Mesendoderm (in vitro differentiated cells): ENCODE data around the gene S100Z.

Experiments used
- DNase-seq: peaks from one replicate; pipeline ENCODE4 v3.0.0; 2013
- H2AK5ac ChIP-seq: 2 replicates; pipeline ENCODE4 v1.6.1; 2013; ENCODE audit warnings: low read length, inconsistent platforms
- H2BK120ac ChIP-seq: 2 replicates; pipeline ENCODE4 v1.6.1; 2013; ENCODE audit warnings: low read depth, mild to moderate bottlenecking, low read length, moderate library complexity, mixed read lengths
- H2BK15ac ChIP-seq: replicated peaks from 2 replicates; pipeline ENCODE4 v1.6.1; 2013; ENCODE audit warnings: low read depth, mild to moderate bottlenecking, moderate library complexity
- H2BK5ac ChIP-seq: 2 replicates; pipeline ENCODE4 v1.6.1; 2013; ENCODE audit warnings: low read length, inconsistent platforms
- H3K18ac ChIP-seq: 2 replicates; pipeline ENCODE4 v1.6.1; 2013; ENCODE audit warnings: mild to moderate bottlenecking, low read length, mixed read lengths
- H3K23ac ChIP-seq: one replicate; pipeline ENCODE4 v1.6.1; 2013; ENCODE audit warnings: low read length
- H3K27ac ChIP-seq: 2 replicates; pipeline ENCODE4 v1.5.1; 2013; ENCODE audit warnings: low read depth, mild to moderate bottlenecking, inconsistent platforms, low read length, moderate library complexity
- H3K27me3 ChIP-seq: 2 replicates; pipeline ENCODE4 v1.6.1; 2013; ENCODE audit warnings: low read length, control low read depth, mild to moderate bottlenecking, inconsistent platforms; ENCODE audit not compliant: insufficient read depth, poor library complexity
- H3K36me3 ChIP-seq: 2 replicates; pipeline ENCODE4 v1.6.1; 2013; ENCODE audit warnings: low read length, inconsistent platforms; ENCODE audit not compliant: control insufficient read depth, insufficient read depth
- H3K4ac ChIP-seq: one replicate; pipeline ENCODE4 v1.6.1; 2013; ENCODE audit warnings: low read depth, mild to moderate bottlenecking, low read length, moderate library complexity
- H3K4me1 ChIP-seq: 2 replicates; pipeline ENCODE4 v1.6.1; 2013; ENCODE audit warnings: low read depth, low read length, inconsistent platforms; ENCODE audit not compliant: control insufficient read depth
- H3K4me2 ChIP-seq: 2 replicates; pipeline ENCODE4 v1.6.1; 2013; ENCODE audit warnings: low read length
- H3K4me3 ChIP-seq: 2 replicates; pipeline ENCODE4 v1.5.1; 2013; ENCODE audit warnings: mild to moderate bottlenecking, low read length
- H3K56ac ChIP-seq: one replicate; pipeline ENCODE4 v1.6.1; 2013; ENCODE audit warnings: low read length
- H3K79me1 ChIP-seq: 2 replicates; pipeline ENCODE4 v1.6.1; 2013; ENCODE audit warnings: low read length, inconsistent platforms
- H3K79me2 ChIP-seq: 2 replicates; pipeline ENCODE4 v1.6.1; 2013; ENCODE audit warnings: mild to moderate bottlenecking, low read length; ENCODE audit not compliant: control insufficient read depth, insufficient read depth
- H3K9ac ChIP-seq: 2 replicates; pipeline ENCODE4 v1.6.1; 2013; ENCODE audit warnings: low read length, inconsistent platforms
- H4K5ac ChIP-seq: one replicate; pipeline ENCODE4 v1.6.1; 2013; ENCODE audit warnings: low read length
- H4K8ac ChIP-seq: one replicate; pipeline ENCODE4 v1.6.1; 2013; ENCODE audit warnings: low read depth, mild to moderate bottlenecking, control low read depth, low read length, moderate library complexity
- WGBS: extraction: QIAGEN DNeasy Blood & Tissue Kit; methylation state at CpG from one replicate; pipeline ENCODE4 v1.1.7; 2013; ENCODE audit warnings: low lambda C conversion rate, missing lambda C conversion rate; ENCODE audit not compliant: insufficient coverage; ENCODE audit errors: extremely low coverage; 5-methylcytosine and 5-hydroxymethylcytosine counted together

S100Z gene

DNA sequence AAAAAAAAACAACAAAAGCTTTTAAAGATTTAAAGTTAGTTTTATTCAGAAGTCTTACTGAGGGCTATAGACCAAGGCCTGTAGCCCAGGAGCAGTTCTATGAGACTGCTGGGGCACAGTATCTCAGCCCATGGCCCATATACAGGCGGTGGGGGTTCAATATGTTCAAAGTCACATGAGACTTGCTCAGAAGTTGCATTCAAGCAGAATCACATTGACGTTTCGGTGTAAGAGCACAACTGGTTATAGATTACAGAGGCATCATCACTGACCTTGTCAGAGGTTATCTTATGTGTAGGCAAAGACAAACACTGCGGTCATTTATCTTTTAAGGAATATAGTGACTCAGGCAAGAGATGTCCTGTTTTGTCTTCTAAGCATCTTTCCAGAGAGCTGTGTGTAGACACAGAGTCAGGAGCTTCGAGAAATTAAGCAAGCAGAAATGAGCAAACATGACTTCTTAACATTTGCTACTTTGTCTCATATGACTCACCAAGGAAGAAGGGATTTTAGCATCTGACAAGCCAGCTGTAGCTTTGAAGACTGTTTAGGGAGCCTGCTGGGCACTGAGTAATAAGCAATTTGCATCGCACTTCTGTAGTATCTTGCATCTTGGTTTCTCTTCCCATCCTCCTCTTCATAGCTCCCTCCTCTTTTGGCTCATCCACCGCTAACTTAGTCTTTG is 43.9 kb upstream of the S100Z start:
- Histone ChIP-seq H2AK5ac (no peak overlapping the region), H3K27me3 (no peaks in the 10 kb centered on the region), H3K4ac (no peak overlapping the region), H2BK120ac (peak overlapping the region; percentile 63), H3K4me3 (no peak overlapping the region), H3K23ac (no peak overlapping the region), H3K36me3 (no peaks in the 10 kb centered on the region), H3K18ac (peak overlapping the region; percentile 96), H3K79me2 (no peaks in the 10 kb centered on the region), H3K79me1 (no peaks in the 10 kb centered on the region), H4K5ac (no peak overlapping the region), H3K56ac (peak overlapping the region; percentile 71), H3K4me1 (peaks cover 11% of the 10 kb centered on the region), H2BK15ac (no peak overlapping the region), H4K8ac (no peak overlapping the region), H3K9ac (no peak overlapping the region), H2BK5ac (no peak overlapping the region), H3K27ac (peak overlapping the region; percentile 85), H3K4me2 (no peak overlapping the region)
- peak; percentile 77 for DNase-seq
- no CpG with 5 or more reads among the region's 7 CpGs for WGBS

DNA sequence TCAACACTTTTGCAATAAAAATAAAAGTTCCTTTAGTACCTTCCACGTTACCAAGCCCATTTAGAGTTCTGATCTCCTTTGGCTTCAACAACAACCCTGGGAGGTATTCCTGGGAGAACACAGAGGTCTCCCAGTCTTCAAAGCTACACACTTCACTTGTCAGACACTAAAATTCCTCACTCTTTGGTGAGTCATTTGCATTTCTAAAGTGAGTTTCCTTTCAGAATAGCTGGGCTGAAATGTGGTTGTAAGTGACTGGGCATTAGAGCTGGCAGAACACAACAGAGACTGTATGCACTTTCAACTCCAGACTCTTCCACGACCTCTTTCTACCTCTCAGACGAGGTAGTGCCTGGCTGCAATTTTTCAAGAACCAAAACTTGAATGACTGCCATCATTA is 42.5 kb upstream of the S100Z start:
- Histone ChIP-seq H3K4me1 (peaks cover 11% of the 10 kb centered on the region), H3K79me2 (no peaks in the 10 kb centered on the region), H3K27ac (peak overlapping the region; percentile 88), H2BK120ac (no peak overlapping the region), H2AK5ac (no peak overlapping the region), H3K56ac (peak overlapping the region; percentile 56), H3K23ac (no peak overlapping the region), H3K27me3 (no peaks in the 10 kb centered on the region), H3K36me3 (no peaks in the 10 kb centered on the region), H2BK15ac (no peak overlapping the region), H3K4me3 (no peak overlapping the region), H2BK5ac (peak overlapping the region; percentile 35), H4K8ac (no peak overlapping the region), H3K4me2 (no peak overlapping the region), H3K9ac (no peak overlapping the region), H4K5ac (no peak overlapping the region), H3K18ac (peak overlapping the region; percentile 85), H3K79me1 (no peaks in the 10 kb centered on the region), H3K4ac (no peak overlapping the region)
- peak; percentile 89 for DNase-seq
- WGBS, result no CpG with 5 or more reads among the region's 3 CpGs

DNA sequence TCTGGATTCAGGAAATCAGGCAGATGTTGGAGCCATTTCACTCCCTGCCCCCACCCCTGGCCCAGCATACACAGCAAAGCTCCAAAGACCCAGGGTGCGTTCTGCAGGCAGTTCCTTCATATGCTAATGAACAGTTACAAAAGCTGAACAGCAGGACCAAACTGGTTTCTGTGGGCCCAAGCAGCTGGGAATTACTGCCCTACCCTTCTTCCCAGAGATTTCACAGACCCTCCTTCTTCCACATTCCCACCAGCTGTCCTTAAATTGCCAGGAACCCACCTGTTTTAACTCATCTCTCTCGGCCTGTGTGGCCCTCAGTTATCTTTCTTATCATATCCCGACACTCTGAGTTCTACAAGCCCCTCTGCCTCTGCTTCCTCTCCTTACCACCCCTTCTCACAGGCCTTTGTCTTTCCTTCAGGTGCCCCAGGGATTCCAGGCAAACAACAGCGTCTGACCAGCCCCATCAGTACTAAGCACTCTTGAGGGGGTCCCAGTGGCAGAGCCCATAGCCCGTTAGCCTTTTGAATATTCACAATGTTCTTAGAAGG is 41.6 kb upstream of the S100Z start:
- H3K56ac ChIP-seq, result peak overlapping the region; percentile 66
- H3K4me2 ChIP-seq, result no peak overlapping the region
- H3K9ac ChIP-seq, result peak overlapping the region; percentile 10
- no peaks in the 10 kb centered on the region for H3K79me2 ChIP-seq
- H3K23ac ChIP-seq, result no peak overlapping the region
- WGBS, result no CpG with 5 or more reads among the region's 5 CpGs
- H3K18ac ChIP-seq, result peak overlapping the region; percentile 3
- no peaks in the 10 kb centered on the region for H3K27me3 ChIP-seq
- H3K79me1 ChIP-seq, result no peaks in the 10 kb centered on the region
- no peak overlapping the region for H2BK15ac ChIP-seq
- no peak overlapping the region for H4K5ac ChIP-seq
- H3K36me3 ChIP-seq, result no peaks in the 10 kb centered on the region
- H2BK120ac ChIP-seq, result no peak overlapping the region
- no peak overlapping the region for H2AK5ac ChIP-seq
- H3K4ac ChIP-seq, result peak overlapping the region; percentile 66
- H4K8ac ChIP-seq, result no peak overlapping the region
- peaks cover 11% of the 10 kb centered on the region for H3K4me1 ChIP-seq
- H3K27ac ChIP-seq, result peak overlapping the region; percentile 88
- no peak overlapping the region for H3K4me3 ChIP-seq
- DNase-seq, result peak; percentile 94
- peak overlapping the region; percentile 23 for H2BK5ac ChIP-seq

DNA sequence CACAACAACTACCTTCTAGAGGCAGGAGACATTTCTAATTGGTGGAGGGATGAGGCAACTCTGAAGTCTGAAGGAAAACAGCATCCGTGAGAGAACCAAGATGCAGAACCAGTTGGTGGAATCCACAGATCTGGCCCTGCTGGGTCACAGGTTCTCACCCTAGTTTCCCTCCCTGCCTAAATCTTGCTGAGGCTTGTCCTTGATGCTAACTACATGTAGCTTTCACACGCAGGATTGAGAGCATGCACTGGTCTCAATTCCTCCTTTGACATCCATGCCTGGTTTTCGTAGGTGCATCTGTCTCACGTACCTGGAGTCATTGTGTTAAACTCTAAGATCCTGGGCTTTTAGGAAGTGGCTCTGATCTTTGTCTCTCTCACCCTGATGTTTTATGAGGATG is 40.7 kb upstream of the S100Z start:
- H3K27me3 ChIP-seq, result no peaks in the 10 kb centered on the region
- no peaks in the 10 kb centered on the region for H3K79me2 ChIP-seq
- H3K36me3 ChIP-seq, result no peaks in the 10 kb centered on the region
- H3K18ac ChIP-seq, result peak overlapping the region; percentile 3
- no peaks in the 10 kb centered on the region for H3K79me1 ChIP-seq
- no peak overlapping the region for H2BK5ac ChIP-seq
- no peak overlapping the region for H4K8ac ChIP-seq
- peak; percentile 73 for DNase-seq
- H3K56ac ChIP-seq, result peak overlapping the region; percentile 56
- H3K4me2 ChIP-seq, result no peak overlapping the region
- no peak overlapping the region for H3K4ac ChIP-seq
- H2BK120ac ChIP-seq, result no peak overlapping the region
- H2BK15ac ChIP-seq, result no peak overlapping the region
- H3K9ac ChIP-seq, result no peak overlapping the region
- H2AK5ac ChIP-seq, result no peak overlapping the region
- no peak overlapping the region for H3K23ac ChIP-seq
- peaks cover 11% of the 10 kb centered on the region for H3K4me1 ChIP-seq
- peak overlapping the region; percentile 88 for H3K27ac ChIP-seq
- no CpG with 5 or more reads among the region's 4 CpGs for WGBS
- H3K4me3 ChIP-seq, result no peak overlapping the region
- H4K5ac ChIP-seq, result no peak overlapping the region

DNA sequence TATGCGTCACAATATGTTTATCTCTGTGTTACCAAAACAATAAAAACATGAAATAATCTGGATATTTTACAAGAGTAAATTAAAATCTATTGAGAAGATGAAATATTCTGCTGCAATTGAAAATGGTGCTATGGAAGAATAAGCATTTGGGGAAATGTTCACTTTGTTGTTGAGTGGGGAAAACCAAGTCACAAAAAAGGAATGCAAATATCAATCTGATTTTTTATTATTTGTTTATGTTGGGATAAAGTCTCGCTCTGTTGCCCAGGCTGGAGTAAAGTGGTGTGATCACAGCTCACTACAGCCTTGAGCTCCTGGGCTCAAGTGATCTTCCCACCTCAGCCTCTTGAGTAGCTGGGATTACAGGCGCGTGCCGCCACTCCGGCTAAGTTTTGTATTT is 39.6 kb upstream of the S100Z start:
- no peak overlapping the region for H4K5ac ChIP-seq
- no peak overlapping the region for H3K4ac ChIP-seq
- DNase-seq, result no peak
- H2AK5ac ChIP-seq, result no peak overlapping the region
- peaks cover 11% of the 10 kb centered on the region for H3K4me1 ChIP-seq
- H3K4me2 ChIP-seq, result no peak overlapping the region
- H3K79me1 ChIP-seq, result no peaks in the 10 kb centered on the region
- H3K9ac ChIP-seq, result no peak overlapping the region
- H3K56ac ChIP-seq, result no peak overlapping the region
- no peaks in the 10 kb centered on the region for H3K79me2 ChIP-seq
- H3K27me3 ChIP-seq, result no peaks in the 10 kb centered on the region
- H3K27ac ChIP-seq, result no peak overlapping the region
- H3K36me3 ChIP-seq, result no peaks in the 10 kb centered on the region
- H3K4me3 ChIP-seq, result no peak overlapping the region
- WGBS, result no CpG with 5 or more reads among the region's 6 CpGs
- no peak overlapping the region for H2BK5ac ChIP-seq
- no peak overlapping the region for H2BK15ac ChIP-seq
- H2BK120ac ChIP-seq, result no peak overlapping the region
- H3K23ac ChIP-seq, result no peak overlapping the region
- no peak overlapping the region for H4K8ac ChIP-seq
- H3K18ac ChIP-seq, result no peak overlapping the region

DNA sequence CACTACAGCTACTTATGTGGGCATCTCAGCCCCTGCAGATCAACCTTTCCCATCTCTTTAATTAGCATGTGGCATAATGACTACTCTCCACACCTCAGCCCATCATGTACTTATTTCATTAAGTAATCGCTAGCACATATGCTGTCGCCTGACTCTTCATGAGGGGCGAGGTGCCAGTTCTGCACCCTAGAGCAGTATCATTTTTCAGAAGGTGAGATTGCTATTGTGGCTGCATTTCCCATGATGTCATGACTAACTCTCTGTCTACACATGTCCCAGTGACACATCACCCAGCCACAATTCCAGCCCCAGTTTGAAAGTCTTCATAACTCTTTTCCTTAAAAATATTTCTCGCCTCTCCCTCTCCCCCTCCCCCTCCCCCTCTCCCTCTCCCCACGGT is 38.6 kb upstream of the S100Z start:
- Histone ChIP-seq H3K4me3 (no peak overlapping the region), H2BK5ac (no peak overlapping the region), H3K23ac (no peak overlapping the region), H3K79me1 (no peaks in the 10 kb centered on the region), H3K18ac (no peak overlapping the region), H2AK5ac (no peak overlapping the region), H3K4me1 (peaks cover 11% of the 10 kb centered on the region), H3K27ac (no peak overlapping the region), H3K56ac (no peak overlapping the region), H3K4me2 (no peak overlapping the region), H4K8ac (no peak overlapping the region), H3K27me3 (no peaks in the 10 kb centered on the region), H3K4ac (no peak overlapping the region), H3K9ac (no peak overlapping the region), H4K5ac (no peak overlapping the region), H2BK15ac (no peak overlapping the region), H3K36me3 (no peaks in the 10 kb centered on the region), H3K79me2 (no peaks in the 10 kb centered on the region), H2BK120ac (no peak overlapping the region)
- no peak for DNase-seq
- WGBS, result no CpG with 5 or more reads among the region's 5 CpGs
